NAMALWA (cell line): ENCODE results near the gene CD6.

Experiments used
- DNase-seq: peaks from one replicate; pipeline ENCODE4 v3.0.0-alpha.2; 2015; ENCODE audit warnings: low spot score

CD6 gene

DNA sequence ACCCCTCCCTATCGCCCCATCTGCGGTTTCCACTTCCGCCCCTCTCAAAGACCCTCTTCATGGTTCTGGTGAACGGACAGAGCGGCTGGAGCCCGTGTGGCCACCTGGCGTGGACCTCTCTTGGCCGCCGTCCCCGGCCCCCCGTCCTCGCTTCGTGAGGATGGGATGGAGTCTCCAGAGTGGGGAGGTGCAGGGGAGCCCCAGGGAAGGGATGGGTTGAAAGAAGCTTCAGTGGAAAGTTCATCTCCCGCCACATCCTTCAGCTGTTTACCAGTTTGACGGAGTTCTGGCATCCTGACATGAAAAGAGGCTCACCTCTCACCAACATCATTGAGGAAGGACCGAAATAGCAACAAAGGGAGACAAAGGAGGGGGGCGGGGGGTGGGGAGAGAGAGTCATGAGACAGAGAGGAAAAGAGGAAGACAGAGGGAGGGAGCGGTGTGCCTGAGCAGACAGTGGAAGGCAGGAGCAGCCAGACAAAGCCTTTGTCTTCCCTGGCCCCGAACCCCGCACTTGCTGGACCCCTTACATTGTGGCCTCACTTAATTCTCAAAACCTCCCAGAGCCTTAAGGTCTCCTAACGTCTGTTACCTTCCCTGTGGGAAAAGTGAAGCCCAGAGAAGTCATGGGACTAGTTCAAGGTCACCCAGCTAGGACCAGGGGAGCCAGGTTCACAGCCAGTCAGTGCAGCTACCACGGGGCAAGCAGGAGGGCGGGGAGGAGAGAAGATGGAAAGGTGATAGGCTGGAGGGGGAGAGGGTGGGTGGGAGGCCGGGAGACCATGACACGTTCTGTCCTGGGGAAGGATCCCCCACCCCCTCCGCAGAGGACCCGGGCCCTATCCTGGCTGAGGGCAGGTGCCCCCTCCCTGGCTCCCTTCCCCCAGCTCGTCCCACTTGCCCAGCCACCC lies 54.9 kb downstream of the CD6 start:
- DNase-seq, result no peak

DNA sequence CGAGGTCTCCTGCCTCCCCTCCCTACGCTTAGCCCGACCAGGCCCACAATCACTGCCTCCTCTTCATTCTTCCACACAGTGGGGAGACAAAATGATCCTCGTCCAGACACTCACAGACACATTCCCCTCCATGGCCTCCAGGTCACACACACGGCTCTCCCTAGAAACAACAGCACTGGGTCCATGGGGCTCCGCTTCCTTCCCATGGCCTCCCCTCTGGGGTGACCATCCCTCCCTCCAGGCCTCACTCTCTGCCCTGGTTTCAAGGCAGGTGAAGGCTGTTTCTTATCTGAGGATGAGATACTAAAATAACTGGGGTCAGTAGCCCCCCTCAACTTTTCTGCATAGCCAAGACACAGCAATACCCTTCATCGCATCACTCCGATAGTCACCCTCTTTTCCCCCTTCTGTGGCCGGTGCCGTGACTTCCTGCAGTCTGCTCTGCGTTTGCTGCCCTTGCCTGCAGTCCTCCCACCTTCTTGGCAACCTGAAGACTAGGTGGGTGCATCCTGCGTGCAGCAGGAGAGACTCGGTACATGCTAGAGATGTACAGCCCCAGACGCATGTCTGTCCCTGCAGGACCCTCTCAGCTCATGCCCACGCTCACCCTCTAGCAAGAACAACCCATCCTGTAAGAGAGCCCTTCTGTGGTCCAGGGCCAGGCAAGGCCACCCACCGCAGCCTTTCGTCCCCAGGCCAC lies 55.8 kb downstream of the CD6 start:
- DNase-seq, result no peak

GRCh38 chr11:61028135-61028729 lies 56.8 kb downstream of the CD6 start:
- DNase-seq, result peak; percentile 23

- DNase-seq, result no peak
These were observed 61.3 kb downstream of the CD6 start for GRCh38 chr11:61032824-61033223.

- no peak for DNase-seq
These were observed 61.9 kb downstream of the CD6 start for GRCh38 chr11:61033417-61033816.

DNA sequence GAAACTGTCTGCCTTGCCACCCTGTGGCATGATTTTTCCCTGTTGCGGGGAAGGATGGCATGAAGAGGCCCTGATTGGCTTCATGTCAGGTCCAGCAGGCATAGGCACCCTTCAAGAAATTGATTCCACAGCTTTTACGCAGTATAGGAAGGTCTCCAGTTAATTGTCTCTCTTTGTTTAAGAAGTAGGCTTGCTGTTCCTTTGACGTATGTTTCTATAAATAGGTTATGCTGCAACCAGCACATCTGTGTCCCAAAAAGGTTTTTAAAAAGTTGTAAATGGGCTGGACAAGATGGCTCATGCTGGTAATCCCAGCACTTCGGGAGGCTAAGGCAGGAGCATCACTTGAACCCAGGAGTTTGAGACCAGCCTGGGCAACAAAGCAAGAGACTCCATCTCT lies 62.6 kb downstream of the CD6 start:
- DNase-seq, result no peak

DNA sequence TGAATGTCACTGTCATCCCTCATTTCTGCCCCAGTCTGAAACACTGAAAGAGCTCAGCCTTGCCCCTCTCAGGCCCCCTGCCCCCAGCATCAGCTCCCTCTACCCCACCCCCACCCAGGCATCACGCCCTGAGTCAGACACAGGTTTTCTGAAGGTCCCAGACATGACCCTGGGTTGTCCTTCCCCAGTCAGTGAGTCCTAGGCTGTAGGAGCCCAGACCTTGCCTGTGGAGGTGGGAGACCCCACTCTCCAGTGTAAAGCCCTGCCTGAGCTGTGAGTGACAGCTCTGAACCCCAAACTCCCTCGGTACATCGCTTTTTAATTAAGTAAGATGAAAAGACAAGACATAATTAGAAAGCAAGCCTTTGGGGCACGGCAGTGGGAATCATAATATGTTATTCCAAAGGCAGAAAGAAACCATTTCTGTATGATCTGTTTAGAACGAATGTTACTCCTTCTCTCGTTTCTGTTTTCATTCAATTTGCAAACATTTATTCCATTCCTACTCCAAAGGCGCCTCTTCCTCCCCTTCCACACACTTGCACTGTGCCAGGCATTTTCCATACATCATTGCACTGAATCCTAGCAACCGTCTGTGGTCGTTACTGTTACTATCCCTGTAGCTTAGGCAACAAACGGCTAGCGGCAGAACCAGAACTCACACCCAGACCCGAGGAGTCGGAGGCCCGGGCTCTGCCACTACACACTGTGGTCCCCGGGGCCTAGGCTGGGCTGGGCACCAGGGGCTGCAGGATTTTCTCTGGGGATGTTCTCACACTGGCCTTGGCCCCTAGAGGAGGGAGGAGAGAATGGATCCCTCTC lies 63.4 kb downstream of the CD6 start:
- no peak for DNase-seq

DNA sequence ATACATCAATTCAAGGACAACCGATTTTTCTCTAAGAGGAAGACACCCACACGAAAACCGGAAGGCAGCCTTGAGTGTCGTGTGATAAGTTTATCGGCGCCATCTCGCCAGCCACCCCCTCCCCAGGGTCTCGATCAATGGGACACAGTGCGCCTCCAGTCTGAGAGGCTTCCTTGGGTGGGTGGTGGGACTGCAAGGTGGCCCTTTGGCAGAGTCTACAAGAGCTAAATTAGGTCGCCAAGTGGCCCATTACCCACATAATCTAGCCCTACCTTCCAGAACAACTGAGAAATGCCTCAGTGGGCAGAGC lies 64.0 kb downstream of the CD6 start:
- DNase-seq, result no peak

DNA sequence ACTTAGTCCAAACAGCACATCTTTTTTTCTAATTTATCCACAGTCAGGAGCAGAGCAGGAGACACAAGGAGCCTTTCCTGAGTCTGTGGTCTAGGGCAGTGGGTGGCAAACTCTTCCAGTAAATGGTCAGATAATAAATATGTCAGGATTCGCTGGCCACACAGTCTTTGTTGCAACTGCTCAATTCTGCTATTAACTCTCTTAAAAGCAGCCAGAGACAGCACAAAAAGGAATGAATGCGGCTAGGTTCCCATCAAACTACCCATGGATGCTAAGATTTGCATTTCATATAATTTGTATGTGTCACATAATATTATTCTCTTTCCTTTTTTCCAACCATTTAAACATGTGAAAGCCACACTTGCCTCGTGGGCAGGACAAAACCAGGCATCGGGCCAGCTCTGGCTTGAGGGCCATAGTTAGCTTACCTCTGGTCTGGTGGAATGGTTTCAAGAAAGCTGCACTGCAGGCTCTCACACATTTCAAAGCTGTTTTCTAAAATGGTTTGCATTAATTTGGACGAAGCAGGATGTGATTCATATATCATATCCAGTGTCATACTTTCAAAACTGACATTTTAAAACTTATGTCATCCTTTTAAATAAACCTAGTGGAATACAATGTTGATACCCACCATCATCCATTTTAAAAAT lies 66.1 kb downstream of the CD6 start:
- no peak for DNase-seq

DNA sequence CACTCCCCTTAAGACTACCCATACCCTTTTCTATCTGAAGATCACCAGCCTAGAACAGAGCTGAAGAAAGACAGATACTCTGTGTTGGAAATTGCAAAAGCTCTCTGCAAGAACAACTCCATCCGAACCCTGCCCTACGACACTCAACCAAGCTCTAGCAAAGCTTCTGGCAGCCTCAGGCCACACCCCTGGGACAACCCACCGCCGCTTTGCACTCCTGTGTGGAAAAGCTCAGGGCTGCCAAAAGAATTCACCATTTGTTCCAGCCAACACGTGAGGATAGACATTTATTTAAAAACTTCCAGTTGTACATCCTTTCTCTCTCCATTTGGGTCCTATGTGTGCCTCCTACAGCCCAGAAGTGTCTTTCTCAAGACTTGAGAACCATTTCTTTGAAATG lies 68.4 kb downstream of the CD6 start:
- DNase-seq, result no peak

DNA sequence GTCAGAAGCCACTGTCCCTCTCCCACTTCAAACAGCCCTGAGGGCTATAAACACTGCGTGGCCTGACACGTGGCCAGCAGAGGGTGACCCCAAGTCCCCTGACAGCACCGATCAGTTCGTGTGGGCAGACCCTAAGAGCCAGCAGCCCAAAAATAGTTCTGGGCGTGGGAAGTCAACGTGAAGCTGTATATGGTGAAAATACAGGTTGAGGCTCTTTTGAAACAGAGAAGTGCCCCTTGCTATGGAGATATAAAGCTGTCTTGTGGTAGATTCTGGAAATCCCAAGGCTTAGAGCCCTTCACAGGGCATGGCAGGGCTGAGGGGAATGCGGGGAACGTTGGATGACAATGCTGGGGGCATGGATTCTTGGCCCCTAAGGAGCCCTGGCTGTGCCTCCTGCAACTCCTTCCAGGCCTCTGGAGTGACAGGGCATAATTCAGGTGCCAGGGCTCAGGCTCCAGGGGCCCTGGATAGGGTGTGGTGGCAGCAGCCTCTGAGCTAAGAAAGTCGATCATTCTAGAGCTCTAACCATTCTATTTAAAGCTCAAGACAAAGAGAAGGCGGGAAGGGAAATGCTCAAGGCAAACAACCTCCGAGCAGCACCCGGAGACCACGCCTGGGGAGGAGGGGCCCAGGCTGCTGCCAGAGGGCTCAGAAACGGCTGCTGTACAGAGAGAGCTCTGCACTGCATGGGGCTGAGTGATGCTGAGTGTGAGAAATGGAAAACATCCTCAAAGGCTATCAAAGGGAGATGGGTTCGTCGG lies 70.5 kb downstream of the CD6 start:
- no peak for DNase-seq

DNA sequence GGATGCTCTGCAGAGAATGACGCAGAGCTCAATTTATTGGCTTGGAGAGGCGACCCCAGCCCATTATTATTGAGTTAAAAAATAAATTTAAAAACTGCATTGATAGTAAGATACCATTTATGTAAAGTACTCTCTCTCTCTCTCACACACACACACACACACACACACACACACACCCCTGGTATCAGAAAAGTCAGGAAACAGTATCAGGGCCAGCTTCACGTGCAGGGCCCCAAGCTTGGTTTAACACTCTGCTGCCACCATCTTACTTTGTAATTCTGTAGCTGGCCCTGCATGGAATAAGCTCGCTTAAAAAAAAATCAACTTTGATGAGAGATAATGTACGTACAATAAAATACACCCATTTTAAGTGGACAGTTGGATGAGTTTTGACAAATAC lies 71.1 kb downstream of the CD6 start:
- no peak for DNase-seq

- DNase-seq, result no peak
These were observed 71.6 kb downstream of the CD6 start for GRCh38 chr11:61042961-61043540.

GRCh38 chr11:61045271-61045670 lies 73.8 kb downstream of the CD6 start:
- no peak for DNase-seq

DNA sequence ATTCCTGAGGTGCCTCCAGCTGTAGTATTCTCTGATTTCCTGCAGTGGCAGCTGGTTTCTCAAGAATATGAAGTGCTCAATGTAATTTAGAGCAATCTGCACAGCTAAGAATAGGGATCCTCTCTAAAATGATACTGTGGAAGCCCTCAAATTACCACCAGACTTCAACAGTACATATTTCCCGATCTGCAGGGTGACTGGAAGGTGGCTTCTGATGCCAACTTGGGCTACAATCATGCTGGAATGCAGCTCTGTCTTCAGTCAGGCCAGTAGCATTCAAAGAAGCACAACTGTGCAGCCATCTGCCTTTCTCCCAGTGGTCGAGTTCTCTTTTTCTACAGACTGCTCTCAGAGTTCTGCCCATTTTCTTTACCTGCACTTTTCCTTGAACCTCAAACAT lies 75.4 kb downstream of the CD6 start:
- DNase-seq, result no peak

GRCh38 chr11:61048368-61049062 lies 77.0 kb downstream of the CD6 start:
- DNase-seq, result no peak

DNA sequence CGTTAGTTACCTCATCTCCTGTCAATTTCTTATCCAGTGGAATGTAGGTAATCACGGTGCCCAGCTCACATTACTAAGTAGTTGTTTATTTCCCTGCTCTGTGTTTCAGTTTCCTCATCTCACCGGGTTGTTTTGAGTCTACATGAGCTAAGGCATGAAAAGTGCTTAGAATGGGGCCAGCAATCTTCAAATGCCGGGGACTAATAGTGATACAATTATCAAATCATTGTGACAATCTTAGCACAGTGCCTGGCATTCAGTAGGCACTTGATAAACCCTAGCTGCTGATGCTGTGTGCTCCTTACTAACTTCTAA lies 77.5 kb downstream of the CD6 start:
- DNase-seq, result no peak

DNA sequence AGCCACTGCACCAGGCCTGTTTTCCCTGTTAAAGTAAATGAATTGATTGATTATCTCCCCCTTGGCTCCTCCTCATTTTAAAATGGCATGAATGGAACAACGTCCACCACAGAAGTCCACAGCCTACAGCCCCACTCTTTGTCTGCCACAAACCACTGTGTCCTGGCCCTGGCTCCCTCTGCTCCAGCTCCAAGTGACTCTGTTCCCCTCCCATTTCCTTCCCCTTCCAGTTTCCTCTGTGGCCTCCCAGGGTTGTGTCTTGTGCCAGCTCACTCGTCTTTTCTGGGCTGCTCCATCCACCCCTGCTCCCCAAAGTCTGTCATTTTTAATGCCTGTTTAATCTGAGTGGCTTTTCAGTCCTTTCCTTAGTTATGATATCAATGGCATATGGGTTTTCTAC lies 78.4 kb downstream of the CD6 start:
- no peak for DNase-seq

GRCh38 chr11:61052182-61052972 lies 80.9 kb downstream of the CD6 start:
- DNase-seq, result no peak

GRCh38 chr11:61053191-61053590 lies 81.7 kb downstream of the CD6 start:
- no peak for DNase-seq
